ENCODE measurements around the gene UNC5CL.

UNC5CL gene

GRCh38 chr6:41045664-41046063 is 6.6 kb upstream of the UNC5CL start:
- TF ChIP-seq CTCF (IDR thresholded peaks at IDR 0.05), result no peak

GRCh38 chr6:41043151-41043550 is 4.1 kb upstream of the UNC5CL start:
- no peak for TF ChIP-seq CTCF (IDR thresholded peaks at IDR 0.05)

GRCh38 chr6:41042226-41043055 is 3.4 kb upstream of the UNC5CL start, which contains the start of gene TSPO2:
TSPO2 (plus strand) TSS chr6:41042467; CDS start chr6:41042986, 519 bp downstream.
- TF ChIP-seq CTCF (IDR thresholded peaks at IDR 0.05), result no peak

DNA sequence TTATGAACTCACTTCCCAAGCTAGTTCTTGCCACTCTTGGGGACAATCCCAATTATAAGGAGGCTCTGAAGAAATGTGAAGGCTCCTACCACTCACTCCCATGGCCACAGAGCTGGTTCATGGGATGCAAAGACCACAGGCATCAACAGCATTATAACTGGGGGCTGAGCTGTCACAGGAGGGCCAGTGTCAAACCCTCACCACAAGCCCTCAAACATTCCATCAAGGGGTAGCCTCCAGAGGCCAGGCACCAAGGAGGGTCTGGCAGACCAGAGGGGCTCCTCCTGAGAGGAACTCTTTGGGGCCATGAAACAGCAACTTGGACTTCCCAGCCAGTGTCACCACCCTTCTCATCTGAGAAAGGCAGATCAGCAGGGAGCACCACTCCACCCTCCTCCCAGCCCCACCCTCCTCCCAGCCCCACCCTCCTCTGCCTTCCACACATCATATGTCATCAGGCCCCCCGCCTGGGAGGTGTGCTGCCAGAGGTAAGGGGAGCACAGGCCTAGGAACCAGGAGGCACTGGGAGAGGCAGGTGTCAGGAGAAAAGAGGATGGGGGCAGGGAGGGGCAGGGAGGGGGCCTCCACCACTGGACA is 2.0 kb upstream of the UNC5CL start:
- no peak for TF ChIP-seq CTCF (IDR thresholded peaks at IDR 0.05)

- TF ChIP-seq CTCF (IDR thresholded peaks at IDR 0.05), result no peak
Observed at GRCh38 chr6:41040101-41040939, 1.3 kb upstream of the UNC5CL start.

DNA sequence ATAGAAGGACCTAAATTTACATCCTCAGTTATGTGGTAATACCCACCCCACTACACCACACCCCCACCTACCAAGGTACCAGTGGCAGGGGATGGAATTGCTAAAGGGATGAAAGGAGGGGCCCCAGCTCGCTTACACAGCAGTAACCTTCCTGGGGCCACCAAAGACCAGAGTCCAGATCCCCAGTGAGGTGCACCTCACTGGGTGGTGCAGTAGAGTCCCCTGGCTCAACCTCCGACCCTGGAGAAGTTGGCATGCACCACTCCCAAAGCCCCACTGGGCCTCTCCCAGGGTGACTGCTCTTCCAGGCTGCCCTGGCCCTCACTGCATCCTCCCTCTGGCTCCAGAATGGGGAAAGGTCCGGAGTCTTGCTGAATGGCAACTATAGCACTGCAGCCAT is 816 bp downstream of the UNC5CL start:
- TF ChIP-seq CTCF (IDR thresholded peaks at IDR 0.05), result no peak

- TF ChIP-seq CTCF (IDR thresholded peaks at IDR 0.05), result no peak
Observed at GRCh38 chr6:41037107-41037900, 1.7 kb downstream of the UNC5CL start.
